ENCODE results near the gene ETFDH.
"Not testable (repeated sequence)": the region's sequence is repeated elsewhere in the genome, so short reads cannot be mapped to it uniquely, and the experiment has no call there.

ETFDH gene

DNA sequence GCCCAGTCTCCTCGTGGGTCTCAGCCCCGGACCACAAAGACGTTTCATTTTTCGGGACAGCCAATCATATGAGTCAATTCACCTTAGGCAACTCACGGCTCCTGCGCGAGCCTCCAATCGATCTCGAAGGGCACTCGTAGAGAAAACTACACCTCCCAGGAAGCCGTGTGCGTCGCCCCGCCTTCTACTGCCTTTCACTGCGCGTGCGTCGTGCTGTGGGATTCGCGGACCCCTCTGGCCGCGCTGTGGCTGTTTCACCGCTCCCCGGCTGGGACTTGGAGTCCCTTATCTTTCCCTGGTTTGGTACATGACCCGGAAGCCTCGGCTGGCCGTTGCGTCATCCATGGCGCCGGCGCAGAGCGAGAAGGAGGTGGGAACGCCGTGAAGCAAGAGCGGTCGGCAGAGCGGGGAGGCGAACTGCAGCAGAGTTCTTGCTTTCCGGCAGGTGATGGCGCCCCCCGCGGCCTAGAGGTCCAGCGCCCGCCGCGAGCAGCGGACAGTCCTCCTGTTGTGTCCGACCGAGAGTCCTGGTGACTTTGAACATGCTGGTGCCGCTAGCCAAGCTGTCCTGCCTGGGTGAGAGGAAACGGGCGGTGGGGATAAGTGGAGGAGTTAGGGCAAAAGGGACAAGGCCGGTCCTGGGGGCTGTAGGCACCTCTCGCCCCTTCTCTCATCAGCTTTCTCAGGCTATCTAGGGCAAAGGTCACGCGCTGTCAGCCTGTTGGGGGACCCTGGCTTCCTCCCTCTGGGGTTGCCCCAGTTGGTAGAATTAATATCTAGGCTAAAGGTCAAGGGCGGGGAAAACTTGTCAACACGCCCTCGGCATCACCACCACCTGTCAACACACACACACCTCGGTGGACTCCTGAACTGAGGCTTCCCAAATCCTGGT, at the start of gene ETFDH:
Gene ETFDH (plus strand): TSS at position 382 of the 892 bp plus-strand sequence. CDS start 161 bp downstream, at position 543.
- in situ Hi-C loops (cut with MboI; ENCODE audit: low sequenced_read_pairs): no loop called here

DNA sequence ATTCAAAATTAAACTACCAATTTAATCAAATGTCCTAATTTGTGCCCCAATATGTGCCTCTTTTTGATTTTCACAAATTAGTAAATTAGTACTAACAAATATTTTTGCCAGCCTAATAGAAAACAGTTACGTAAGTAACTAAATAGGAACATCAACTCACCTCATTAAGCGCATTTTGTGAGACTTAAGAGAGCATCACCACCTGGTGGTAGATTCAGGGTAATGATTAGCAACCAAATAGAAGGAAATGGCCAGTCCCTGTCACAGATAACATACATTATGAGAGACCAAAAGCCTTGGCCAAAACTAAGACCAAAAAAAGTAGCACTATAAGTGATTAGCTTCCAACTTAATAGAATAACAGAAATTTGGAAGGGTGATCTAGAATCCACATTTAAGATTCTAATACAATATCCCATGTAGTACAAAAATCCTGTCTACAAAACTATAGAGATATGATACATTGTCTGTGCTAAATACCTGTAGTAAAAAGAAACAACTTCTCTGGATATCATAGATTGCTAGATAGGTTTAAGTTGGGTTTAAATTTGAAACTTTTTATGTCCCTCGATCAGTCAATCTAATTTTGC, 47.1 kb upstream of the ETFDH start:
- in situ Hi-C loops (cut with MboI; ENCODE audit: low sequenced_read_pairs): loop anchor here (25.0 kb wide), 2 partner anchors 363 to 638 kb away; no protein-coding TSS in a partner anchor

DNA sequence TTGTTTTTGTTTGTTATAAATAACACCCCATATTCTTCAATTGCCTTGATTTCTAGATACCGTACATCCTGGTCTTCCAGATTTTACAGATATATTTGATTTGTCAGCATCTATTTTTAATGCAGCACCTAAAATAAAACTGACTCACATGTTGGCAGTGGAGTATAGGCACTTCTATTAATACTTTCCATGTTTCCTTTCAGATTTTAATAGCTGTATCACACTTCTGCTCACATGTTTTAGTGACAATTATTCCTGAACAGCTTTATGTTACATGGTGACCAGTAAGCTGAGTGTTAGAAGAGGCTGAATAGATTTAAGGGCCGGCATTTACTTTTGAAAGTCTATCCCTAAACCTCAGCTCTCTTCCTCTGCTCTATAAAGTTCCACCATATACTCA, 46.6 kb upstream of the ETFDH start:
- in situ Hi-C loops (cut with MboI; ENCODE audit: low sequenced_read_pairs): no loop called here

DNA sequence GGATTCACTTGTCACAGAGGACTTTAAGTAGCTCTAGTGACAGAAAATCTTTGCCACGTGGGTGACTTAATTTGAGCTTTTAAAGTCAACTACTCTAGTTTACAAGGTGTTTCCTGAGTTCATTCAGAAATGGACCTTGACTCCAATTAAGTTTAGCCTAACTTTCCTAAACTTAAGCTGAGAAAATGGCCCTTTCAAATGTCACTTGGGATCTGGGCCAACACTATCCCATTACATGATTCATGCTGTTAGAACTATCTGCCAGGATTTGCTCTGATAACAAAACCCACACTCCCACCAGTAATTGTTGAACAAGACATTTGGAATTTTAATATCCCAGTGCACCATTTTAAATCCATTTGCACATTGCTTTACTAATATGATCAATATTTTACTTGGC, 41.2 kb upstream of the ETFDH start:
- in situ Hi-C loops (cut with MboI; ENCODE audit: low sequenced_read_pairs): no loop called here

DNA sequence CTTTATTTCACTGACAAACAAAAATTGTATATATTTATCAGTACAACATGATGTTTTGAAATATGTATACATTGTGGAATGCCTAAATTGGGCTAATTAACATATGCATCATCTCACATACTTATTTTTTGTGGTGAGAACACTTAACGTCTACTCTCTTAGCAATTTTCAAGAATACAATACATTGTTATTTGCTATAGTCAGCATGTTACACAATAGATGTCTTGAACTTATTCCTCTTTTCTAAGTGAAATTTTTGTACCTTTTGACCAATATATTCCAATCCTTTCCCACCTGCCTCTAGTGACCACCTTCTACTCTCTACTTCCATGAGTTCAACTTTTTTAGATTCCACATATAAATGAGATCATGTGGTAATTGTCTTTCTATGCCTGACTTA, 35.5 kb upstream of the ETFDH start:
- in situ Hi-C loops (cut with MboI; ENCODE audit: low sequenced_read_pairs): no loop called here

DNA sequence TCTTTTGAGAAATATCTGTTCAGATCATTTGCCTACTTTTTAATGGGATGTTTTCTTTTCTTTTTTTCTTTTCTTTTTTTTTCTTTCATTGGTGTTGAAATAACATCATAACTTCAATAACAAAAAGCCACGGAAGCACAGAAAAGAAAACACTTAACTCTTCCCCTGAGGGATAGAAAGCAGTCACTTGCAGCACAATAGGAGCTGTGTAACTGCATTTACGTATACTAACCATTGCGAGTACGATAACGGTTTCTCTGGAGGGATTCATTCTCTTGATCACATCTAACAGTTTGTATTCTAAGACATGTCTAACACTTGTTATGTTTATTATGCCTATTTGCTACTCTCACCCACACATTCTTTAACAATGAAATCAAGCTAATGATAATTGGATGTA, 27.7 kb upstream of the ETFDH start:
- in situ Hi-C loops (cut with MboI; ENCODE audit: low sequenced_read_pairs): no loop called here

DNA sequence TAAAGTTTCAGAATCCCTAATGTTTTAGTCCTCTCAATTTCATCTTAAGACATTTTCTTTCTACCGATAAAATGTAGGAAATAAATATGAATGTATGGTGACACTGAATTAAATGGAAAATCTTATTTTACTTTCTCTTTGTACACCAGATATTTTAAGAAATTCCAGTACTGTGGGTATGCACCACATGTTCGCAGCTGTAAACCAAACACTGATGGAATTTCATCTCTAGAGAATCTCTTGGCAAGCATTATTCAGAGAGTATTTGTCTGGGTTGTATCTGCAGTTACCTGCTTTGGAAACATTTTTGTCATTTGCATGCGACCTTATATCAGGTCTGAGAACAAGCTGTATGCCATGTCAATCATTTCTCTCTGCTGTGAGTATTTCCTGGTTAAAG, 27.3 kb upstream of the ETFDH start:
- in situ Hi-C loops (cut with MboI; ENCODE audit: low sequenced_read_pairs): no loop called here

DNA sequence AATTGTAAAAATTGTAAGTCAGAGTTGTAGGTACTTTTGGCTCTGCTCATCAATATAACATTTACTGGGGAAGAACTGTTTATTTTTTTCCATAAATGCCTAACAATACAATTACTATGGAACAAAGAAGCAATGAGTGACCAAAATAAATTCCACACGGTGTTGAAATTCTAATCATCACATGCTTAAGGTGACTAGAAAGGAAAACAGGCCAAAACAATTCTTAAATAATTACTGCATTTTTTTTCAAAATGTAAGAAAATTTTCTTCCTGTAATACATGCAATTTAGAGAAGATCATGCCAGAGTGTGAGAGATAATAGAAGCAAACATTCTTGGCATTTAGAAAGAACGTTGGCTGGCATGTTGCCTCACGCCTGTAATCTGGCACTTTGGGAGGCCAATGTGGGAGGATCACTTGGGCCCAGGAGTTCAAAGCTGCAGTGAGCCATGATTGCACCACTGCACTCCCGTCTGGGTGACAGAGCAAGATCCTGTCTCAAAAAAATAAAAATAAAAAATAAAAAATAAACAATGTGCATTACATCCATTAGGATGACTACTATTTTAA, 22.9 kb upstream of the ETFDH start:
- in situ Hi-C loops (cut with MboI; ENCODE audit: low sequenced_read_pairs): no loop called here

DNA sequence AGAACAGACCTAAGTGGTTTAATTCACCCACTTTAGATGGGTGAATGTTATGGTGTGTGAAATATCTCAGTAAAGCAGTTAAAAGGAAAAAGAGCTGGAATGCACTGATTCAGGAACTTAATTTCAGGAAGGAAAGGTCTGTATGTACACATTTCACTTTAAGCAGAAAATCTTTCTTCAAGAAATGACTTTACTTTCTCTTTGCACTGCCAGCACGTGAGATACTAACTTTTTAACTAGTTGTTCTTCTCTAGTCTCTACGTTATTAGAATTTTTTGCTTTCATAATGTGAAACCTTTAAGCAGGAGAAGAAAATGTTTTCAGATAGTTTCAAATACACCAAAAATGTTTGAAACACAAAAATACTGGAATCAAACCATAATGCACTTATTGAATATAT, 19.2 kb upstream of the ETFDH start:
- in situ Hi-C loops (cut with MboI; ENCODE audit: low sequenced_read_pairs): no loop called here

DNA sequence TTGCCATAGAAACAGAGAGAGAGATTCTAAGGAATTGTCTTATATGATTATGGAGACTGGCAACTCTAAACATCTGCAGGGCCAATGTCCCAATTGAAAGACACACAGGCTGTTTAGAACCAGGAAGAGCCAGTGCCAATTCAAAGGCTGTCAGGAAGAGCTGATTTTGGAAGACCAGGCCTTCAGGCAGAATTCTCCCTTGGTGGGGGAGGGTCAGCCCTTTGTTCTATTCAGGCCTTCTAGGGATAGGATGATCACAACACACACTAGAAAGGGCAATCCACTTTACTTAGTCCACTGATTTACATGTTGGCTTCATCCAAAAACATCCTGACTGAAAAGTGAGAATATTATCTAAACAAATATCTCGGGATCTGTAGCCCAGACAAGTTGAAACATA, 15.7 kb upstream of the ETFDH start:
- in situ Hi-C loops (cut with MboI; ENCODE audit: low sequenced_read_pairs): no loop called here

DNA sequence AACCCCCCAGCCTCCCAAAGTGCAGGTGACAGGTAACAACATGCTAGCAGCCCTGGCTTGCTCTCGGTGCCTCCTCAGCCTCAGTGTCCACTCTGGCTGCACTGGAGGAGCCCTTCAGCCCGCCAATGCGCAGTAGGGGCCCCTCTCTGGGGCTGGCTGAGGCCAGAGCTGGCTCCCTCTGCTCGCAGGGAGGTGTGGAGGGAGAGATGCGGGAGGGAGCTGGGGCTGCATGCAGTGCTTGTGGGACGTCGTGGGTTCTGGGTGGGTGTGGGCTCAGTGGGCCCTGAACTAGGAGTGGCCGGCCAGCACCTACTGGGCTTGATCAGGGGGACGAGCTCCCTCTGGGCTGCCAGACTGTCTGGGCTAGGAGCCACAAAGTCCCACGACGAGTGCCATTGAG, 14.8 kb upstream of the ETFDH start:
- in situ Hi-C loops (cut with MboI; ENCODE audit: low sequenced_read_pairs): no loop called here

DNA sequence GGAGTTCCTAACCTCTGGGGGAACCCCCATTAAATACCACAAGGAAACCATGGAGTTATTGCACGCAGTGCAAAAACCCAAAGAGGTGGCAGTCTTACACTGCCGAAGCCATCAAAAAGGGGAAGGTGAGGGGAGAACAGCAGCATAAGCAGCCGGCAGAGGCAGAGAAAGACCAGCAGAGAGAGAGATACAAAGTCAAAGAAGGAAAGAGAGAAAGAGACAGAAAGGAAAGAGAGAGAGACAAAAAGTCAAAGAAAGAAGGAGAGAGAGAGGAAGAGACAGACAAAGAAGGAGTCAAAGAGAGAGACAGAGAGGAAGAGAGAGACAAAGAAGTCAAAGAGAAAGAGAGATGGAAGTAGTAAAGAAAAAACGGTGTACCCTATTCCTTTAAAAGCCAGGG, 8.8 kb upstream of the ETFDH start:
- in situ Hi-C loops (cut with MboI; ENCODE audit: low sequenced_read_pairs): not testable (repeated sequence)

DNA sequence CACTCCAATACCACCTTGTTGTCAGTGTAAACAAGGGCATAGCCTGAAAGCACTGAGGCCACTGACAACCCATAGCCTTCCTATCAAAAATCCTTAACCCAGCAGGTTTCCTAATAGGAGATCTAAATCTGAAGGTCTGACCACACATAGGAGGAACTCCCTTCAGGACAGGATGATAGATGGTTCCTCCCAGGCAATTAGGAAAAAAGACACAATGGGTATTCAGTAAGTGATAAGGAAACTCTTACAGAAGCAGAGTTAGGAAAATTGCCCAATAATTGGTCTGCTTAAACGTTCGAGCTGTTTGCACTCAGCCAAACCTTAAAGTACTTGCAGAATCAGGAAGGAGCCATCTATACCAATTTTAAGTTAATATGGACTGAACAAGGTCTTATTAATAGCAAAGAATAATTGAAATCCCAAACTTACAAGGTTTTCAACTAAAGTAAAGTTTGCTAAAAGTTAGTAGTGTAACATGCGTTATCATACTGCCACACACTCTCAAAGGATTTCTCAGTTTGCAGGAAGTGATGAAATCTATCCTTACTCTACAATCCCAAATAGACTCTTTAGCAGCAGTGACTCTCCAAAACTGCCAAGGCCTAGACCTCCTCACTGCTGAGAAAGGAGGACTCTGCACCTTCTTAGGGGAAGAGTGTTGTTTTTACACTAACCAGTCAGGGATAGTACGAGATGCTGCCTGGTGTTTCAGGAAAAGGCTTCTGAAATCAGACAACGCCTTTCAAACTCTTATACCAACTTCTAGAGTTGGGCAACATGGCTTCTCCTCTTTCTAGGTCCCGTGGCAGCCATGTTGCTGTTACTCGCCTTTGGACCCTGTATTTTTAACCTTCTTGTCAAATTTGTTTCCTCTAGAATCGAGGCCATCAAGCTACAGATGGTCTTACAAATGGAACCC, 8.1 kb upstream of the ETFDH start:
- in situ Hi-C loops (cut with MboI; ENCODE audit: low sequenced_read_pairs): not testable (repeated sequence)

DNA sequence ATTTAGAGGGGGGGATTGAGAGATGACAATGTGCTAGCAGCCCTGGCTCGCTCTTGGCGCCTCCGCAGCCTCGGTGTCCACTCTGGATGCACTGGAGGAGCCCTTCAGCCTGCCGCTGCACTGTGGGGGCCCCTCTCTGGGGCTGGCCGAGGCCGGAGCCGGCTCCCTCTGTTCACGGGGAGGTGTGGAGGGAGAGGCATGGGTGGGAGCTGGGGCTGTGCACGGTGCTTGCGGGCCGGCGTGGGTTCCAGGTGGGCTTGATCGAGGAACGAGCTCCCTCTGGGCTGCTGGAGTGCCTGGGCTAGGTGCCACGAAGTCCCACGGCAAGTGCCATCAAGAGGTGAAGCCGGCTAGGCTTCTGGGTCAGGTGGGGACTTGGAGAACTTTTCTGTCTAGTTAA, 7.3 kb upstream of the ETFDH start:
- in situ Hi-C loops (cut with MboI; ENCODE audit: low sequenced_read_pairs): no loop called here

DNA sequence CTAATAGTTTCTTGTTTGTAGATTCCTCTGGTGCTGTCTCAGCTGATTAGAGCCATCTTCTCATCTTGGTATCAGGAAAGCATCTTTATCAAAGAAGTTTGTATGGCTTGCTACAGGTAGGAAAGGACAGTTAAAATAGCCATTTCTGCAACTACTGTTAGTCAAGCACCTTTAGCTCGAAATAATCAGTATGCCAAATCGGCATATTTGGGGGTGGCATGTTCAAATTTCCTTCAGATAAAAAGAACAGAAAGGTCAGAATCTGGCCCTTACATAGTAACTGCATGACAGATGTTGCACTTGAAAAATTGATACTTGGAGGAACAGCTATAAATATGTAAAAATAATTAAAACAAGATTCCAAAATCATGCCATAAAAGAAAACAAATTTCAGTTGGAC, 5.2 kb upstream of the ETFDH start:
- in situ Hi-C loops (cut with MboI; ENCODE audit: low sequenced_read_pairs): no loop called here

DNA sequence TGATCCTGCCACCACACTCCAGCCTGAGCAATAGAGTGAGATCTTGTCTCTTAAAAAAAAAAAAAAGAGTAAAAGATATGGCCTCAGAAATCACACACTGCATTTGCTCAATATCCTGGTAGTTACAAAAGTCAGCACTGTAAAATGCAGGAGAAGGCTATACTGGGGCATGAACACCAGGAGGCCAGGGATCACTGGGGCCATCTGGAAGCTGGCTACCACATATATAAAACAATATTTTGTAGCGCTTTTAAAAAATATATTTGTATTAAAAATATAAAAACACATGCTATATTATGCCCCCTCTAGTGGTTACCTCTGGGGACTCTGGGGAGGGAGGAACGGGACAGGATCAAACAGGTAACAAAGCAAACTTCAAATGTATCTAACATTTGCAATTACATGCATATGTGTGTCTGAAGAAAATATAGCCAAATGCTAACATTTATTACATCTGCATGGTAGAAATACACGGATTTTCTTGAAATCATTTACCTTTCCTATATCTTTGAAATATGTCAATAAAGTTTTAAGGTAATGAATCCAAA, 4.4 kb upstream of the ETFDH start:
- in situ Hi-C loops (cut with MboI; ENCODE audit: low sequenced_read_pairs): no loop called here

DNA sequence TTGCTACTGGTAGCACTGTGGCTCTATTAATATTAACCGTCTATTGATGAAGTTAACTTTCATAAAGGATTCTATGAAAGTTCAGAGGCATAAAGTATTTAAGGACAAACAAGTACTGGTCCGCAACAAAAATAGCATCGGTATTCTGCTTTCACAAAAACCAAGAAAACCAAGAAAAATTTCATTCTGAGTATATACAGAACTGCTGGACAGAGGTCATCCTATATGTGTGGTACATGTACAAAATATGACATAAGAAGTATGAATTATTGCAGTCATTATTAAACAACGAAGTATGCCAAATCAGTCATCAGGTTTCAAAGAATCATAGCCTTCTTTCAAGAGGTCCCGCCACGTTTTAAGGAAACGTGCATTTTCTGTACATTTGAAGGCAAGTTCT, 2.8 kb upstream of the ETFDH start:
- in situ Hi-C loops (cut with MboI; ENCODE audit: low sequenced_read_pairs): no loop called here

DNA sequence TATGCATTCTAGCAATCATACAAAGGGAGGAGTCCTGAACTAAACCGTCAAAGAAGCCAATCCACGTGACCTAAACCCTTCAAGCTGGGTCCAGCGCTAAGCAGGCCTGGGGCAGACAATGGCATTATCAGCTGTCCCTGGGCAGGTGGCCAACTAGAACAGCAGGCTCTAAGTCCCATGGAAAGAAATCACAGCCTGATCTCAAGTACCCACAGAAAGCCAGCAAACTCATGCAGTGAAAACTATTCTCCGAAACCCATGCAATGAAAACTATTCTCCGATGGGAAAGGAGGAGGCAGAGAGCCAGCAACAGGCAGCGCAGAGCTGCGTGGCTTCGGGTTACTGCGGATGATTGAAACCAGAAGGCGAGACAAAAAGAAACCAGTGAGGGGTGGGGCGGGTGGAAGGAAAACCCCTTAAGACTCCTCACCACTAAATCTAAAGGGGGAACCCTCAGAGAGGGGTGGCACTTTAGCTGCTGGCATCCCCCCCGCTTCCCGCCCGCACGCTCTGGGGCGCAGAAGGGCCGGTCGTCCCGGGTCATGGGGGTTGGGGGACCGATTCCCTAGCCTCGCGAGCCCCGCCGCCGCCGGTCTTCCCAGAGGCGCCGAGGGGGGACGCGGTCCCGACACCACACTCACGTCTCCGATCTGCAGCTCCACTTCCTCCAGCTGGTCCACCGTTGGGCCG, 976 bp upstream of the ETFDH start:
- in situ Hi-C loops (cut with MboI; ENCODE audit: low sequenced_read_pairs): no loop called here

DNA sequence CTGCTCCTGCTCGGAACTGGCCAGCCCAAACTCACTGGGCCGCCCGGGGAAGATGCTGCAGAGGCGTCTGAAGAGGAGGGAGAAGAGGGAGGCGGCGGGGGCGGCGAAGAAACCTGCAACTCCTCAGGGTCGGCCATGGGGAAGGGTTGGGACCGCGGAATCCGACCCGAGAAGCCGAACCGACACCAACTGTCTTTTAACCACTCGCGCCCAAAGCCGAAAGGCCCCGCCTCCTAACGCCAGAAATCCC, 506 bp upstream of the ETFDH start, which contains the start of gene C4orf46:
Gene C4orf46 (minus strand): TSS at position 223 of the 250 bp plus-strand sequence. CDS start 86 bp downstream, at position 137.
- in situ Hi-C loops (cut with MboI; ENCODE audit: low sequenced_read_pairs): no loop called here

DNA sequence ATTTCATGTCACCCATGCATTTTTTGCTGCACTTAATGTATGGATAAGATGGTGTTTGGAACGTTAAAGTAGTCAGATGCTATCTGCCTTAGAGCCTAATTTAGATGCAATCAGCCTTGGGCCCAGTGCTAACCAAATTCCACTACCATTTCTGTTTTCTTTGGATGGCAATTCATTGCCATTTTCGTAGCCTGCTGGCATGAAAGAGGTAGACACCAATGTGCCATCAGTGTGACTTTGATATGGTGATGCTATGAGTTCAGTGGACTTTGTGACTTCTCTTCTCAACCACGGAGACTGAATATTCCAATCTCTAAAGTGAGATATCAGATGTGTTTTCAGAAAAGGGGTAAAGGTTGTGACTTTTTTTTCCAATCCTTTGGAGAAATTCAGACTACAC, 1.5 kb downstream of the ETFDH start:
- in situ Hi-C loops (cut with MboI; ENCODE audit: low sequenced_read_pairs): no loop called here

Data from HL-60/S4 (cell line).